HEK293 (cell line): ENCODE results near the gene NAPA.
A peak's percentile ranks its signal among the peaks of the same experiment; 100 is the strongest.

Experiments used
- GFI1B ChIP-seq: fragments of 450-650 bp; formaldehyde crosslinking; IDR thresholded peaks from 2 replicates; pipeline ENCODE4 v1.5.1; 2016; ENCODE audit warnings: missing biosample characterization, missing genetic modification characterization
- GLI4 ChIP-seq: fragments of 450-650 bp; formaldehyde crosslinking; IDR thresholded peaks from 2 replicates; pipeline ENCODE4 v1.5.1; 2016; ENCODE audit warnings: missing biosample characterization, missing genetic modification characterization
- RBAK ChIP-seq: fragments of 450-650 bp; formaldehyde crosslinking; IDR thresholded peaks from 2 replicates; pipeline ENCODE4 v1.5.1; 2016; ENCODE audit warnings: missing biosample characterization, missing genetic modification characterization
- SCRT1 ChIP-seq: fragments of 450-650 bp; formaldehyde crosslinking; IDR thresholded peaks from 2 replicates; pipeline ENCODE4 v1.5.1; 2016; ENCODE audit warnings: missing biosample characterization, missing genetic modification characterization, borderline replicate concordance
- SETDB1 ChIP-seq: IDR thresholded peaks from one replicate; pipeline ENCODE4 v1.6.1; 2017; ENCODE audit warnings: mild to moderate bottlenecking, low read length, moderate library complexity, mixed read lengths; ENCODE audit not compliant: insufficient read length
- WT1 ChIP-seq: fragments of 450-650 bp; formaldehyde crosslinking; IDR thresholded peaks from 2 replicates; pipeline ENCODE4 v1.5.1; 2016; ENCODE audit warnings: missing biosample characterization, missing genetic modification characterization
- YY1 ChIP-seq: fragments of 450-650 bp; formaldehyde crosslinking; IDR thresholded peaks from 2 replicates; pipeline ENCODE4 v1.5.1; 2018; ENCODE audit warnings: missing biosample characterization, missing genetic modification characterization
- YY2 ChIP-seq: fragments of 450-650 bp; formaldehyde crosslinking; IDR thresholded peaks from 2 replicates; pipeline ENCODE4 v1.5.1; 2016; ENCODE audit warnings: missing biosample characterization, missing genetic modification characterization
- ZBTB17 ChIP-seq: fragments of 450-650 bp; formaldehyde crosslinking; IDR thresholded peaks from 2 replicates; pipeline ENCODE4 v1.5.1; 2016; ENCODE audit warnings: missing biosample characterization, missing genetic modification characterization
- ZBTB20 ChIP-seq: fragments of 450-650 bp; formaldehyde crosslinking; IDR thresholded peaks from 2 replicates; pipeline ENCODE4 v1.5.1; 2016; ENCODE audit warnings: missing biosample characterization, missing genetic modification characterization
- ZBTB21 ChIP-seq: fragments of 450-650 bp; formaldehyde crosslinking; IDR thresholded peaks from 2 replicates; pipeline ENCODE4 v1.5.1; 2017; ENCODE audit warnings: missing biosample characterization, missing genetic modification characterization
- ZBTB8A ChIP-seq: fragments of 450-650 bp; formaldehyde crosslinking; IDR thresholded peaks from 2 replicates; pipeline ENCODE4 v1.5.1; 2016; ENCODE audit warnings: missing biosample characterization, missing genetic modification characterization
- ZNF157 ChIP-seq: fragments of 450-650 bp; formaldehyde crosslinking; IDR thresholded peaks from 2 replicates; pipeline ENCODE4 v1.5.1; 2016; ENCODE audit warnings: missing biosample characterization, missing genetic modification characterization
- ZNF221 ChIP-seq: fragments of 450-650 bp; formaldehyde crosslinking; IDR thresholded peaks from 2 replicates; pipeline ENCODE4 v1.5.1; 2017; ENCODE audit warnings: missing biosample characterization, missing genetic modification characterization, borderline replicate concordance
- ZNF426 ChIP-seq: fragments of 450-650 bp; formaldehyde crosslinking; IDR thresholded peaks from 2 replicates; pipeline ENCODE4 v1.5.1; 2017; ENCODE audit warnings: missing biosample characterization, missing genetic modification characterization, mild to moderate bottlenecking, inconsistent platforms, moderate library complexity
- ZNF560 ChIP-seq: fragments of 450-650 bp; formaldehyde crosslinking; IDR thresholded peaks from 2 replicates; pipeline ENCODE4 v1.5.1; 2017; ENCODE audit warnings: missing biosample characterization, missing genetic modification characterization, borderline replicate concordance
- ZNF629 ChIP-seq: fragments of 450-650 bp; formaldehyde crosslinking; IDR thresholded peaks from 2 replicates; pipeline ENCODE4 v1.5.1; 2017; ENCODE audit warnings: missing biosample characterization, missing genetic modification characterization
- ZNF660 ChIP-seq: fragments of 450-650 bp; IDR thresholded peaks from 2 replicates; pipeline ENCODE4 v1.5.1; 2018; ENCODE audit warnings: missing biosample characterization, mild to moderate bottlenecking, missing genetic modification characterization
- ZNF76 ChIP-seq: fragments of 450-650 bp; formaldehyde crosslinking; IDR thresholded peaks from 2 replicates; pipeline ENCODE4; 2016; ENCODE audit warnings: low read depth, missing biosample characterization, missing genetic modification characterization, borderline replicate concordance
- ZNF791 ChIP-seq: fragments of 450-650 bp; formaldehyde crosslinking; IDR thresholded peaks from 2 replicates; pipeline ENCODE4 v1.5.1; 2016; ENCODE audit warnings: missing biosample characterization, missing genetic modification characterization
- ZNF792 ChIP-seq: fragments of 450-650 bp; formaldehyde crosslinking; IDR thresholded peaks from 2 replicates; pipeline ENCODE4 v1.5.1; 2016; ENCODE audit warnings: missing biosample characterization, missing genetic modification characterization
- ZNF837 ChIP-seq: fragments of 450-650 bp; formaldehyde crosslinking; IDR thresholded peaks from 2 replicates; pipeline ENCODE4 v1.5.1; 2016; ENCODE audit warnings: missing biosample characterization, missing genetic modification characterization
- ZNF843 ChIP-seq: fragments of 450-650 bp; formaldehyde crosslinking; IDR thresholded peaks from 2 replicates; pipeline ENCODE4 v1.5.1; 2016; ENCODE audit warnings: missing biosample characterization, missing genetic modification characterization
- TF ChIP-seq, protein P1 (sequence below): fragments of 450-650 bp; formaldehyde crosslinking; IDR thresholded peaks from 2 replicates; pipeline ENCODE4 v1.5.1; 2016; ENCODE audit warnings: missing biosample characterization, missing genetic modification characterization
- TF ChIP-seq, protein P2 (sequence below): fragments of 450-650 bp; formaldehyde crosslinking; IDR thresholded peaks from 2 replicates; pipeline ENCODE4 v1.5.1; 2016; ENCODE audit warnings: missing biosample characterization, missing genetic modification characterization
- TF ChIP-seq, protein P3 (sequence below): fragments of 450-650 bp; formaldehyde crosslinking; IDR thresholded peaks from 2 replicates; pipeline ENCODE4 v1.5.1; 2016; ENCODE audit warnings: missing biosample characterization, missing genetic modification characterization
- TF ChIP-seq, protein P4 (sequence below): fragments of 450-650 bp; formaldehyde crosslinking; IDR thresholded peaks from 2 replicates; pipeline ENCODE4 v1.5.1; 2017; ENCODE audit warnings: missing biosample characterization, missing genetic modification characterization
- TF ChIP-seq, protein P5 (sequence below): sonication (generic); formaldehyde crosslinking; IDR thresholded peaks from 2 replicates; pipeline ENCODE4 v1.8.1; 2022; ENCODE audit warnings: mild to moderate bottlenecking, moderate library complexity, missing genetic modification reagents
- TF ChIP-seq, protein P6 (sequence below): fragments of 450-650 bp; formaldehyde crosslinking; IDR thresholded peaks from 2 replicates; pipeline ENCODE4 v1.5.1; 2017; ENCODE audit warnings: missing biosample characterization, missing genetic modification characterization

The NAPA gene

DNA sequence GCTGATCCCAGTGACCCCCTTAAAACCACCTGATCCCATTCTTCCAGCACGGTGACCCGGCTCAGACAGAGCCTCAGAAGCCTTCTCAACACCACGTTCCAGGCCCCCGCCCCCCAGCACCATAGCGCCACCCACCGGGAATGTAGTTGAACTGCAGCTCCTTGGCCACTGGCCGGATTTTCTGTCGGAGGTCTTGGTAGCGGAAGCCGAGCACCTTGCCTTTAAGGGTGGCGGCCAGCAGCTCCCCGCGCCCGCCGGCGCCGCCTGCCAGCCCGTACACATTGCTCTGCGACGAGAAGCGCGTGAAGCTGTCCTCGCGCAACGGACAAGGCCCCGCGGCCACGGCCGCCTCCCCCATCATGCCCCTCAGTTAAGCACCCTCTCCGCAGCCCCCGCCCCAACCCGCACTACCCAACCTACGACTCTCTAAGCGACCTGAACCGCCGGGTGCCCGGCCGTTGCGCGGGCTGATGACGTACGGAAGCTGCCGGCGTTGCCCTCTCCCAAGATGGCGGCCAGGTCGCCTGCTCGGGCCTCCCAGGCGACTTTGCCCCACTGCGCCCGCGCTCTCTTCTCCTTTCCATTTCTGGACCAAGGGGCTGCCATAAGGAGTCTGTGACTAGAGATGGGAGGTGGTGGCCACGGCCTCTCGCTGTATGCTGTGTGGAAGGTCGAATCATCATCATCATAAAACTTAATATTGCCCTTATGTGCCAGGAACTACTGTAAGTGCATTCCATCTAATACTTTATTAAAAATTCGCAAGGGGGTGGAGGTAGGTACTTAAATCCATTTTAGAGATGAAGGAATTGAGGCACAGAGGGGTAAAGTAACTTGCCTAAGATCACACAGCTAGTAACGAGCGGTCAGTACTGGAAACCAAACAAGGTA lies 30.8 kb downstream of the NAPA start, which contains the start of gene KPTN (continued):
- TF ChIP-seq, protein P1, sequence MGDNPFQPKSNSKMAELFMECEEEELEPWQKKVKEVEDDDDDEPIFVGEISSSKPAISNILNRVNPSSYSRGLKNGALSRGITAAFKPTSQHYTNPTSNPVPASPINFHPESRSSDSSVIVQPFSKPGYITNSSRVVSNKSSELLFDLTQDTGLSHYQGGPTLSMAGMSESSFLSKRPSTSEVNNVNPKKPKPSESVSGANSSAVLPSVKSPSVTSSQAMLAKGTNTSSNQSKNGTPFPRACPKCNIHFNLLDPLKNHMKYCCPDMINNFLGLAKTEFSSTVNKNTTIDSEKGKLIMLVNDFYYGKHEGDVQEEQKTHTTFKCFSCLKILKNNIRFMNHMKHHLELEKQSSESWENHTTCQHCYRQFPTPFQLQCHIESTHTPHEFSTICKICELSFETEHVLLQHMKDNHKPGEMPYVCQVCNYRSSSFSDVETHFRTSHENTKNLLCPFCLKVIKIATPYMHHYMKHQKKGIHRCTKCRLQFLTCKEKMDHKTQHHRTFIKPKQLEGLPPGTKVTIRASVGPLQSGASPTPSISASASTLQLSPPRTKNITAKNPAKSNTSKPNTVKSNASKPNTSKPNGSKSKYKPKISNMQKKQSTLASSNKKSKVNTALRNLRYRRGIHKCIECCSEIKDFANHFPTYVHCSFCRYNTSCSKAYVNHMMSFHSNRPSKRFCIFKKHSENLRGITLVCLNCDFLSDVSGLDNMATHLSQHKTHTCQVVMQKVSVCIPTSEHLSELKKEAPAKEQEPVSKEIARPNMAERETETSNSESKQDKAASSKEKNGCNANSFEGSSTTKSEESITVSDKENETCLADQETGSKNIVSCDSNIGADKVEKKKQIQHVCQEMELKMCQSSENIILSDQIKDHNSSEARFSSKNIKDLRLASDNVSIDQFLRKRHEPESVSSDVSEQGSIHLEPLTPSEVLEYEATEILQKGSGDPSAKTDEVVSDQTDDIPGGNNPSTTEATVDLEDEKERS (tag by site-specific recombination) = peak; percentile 89; the same call in 1 of the 2 replicates
- TF ChIP-seq ZNF660 (peak; percentile 48), GFI1B (0 out of 2 replicates have a peak, but pooled peaks have one; percentile 29), ZBTB8A (tag by site-specific recombination) (peak; percentile 93), ZNF843 (tag by site-specific recombination) (peak; percentile 75), GLI4 (tag by site-specific recombination) (0 out of 2 replicates have a peak, but pooled peaks have one; percentile 24), ZBTB20 (tag by site-specific recombination) (peak; percentile 88), ZNF426 (no peak), ZBTB17 (tag by site-specific recombination) (peak; percentile 99), ZBTB21 (tag by site-specific recombination) (peak; percentile 72), ZNF221 (tag by site-specific recombination) (no peak), SETDB1 (no peak), ZNF629 (tag by site-specific recombination) (peak; percentile 73), SCRT1 (tag by site-specific recombination) (no peak), ZNF837 (no peak), ZNF560 (tag by site-specific recombination) (no peak), YY2 (tag by site-specific recombination) (peak; percentile 98), WT1 (tag by site-specific recombination) (peak; percentile 45; the same call in 1 of the 2 replicates), ZNF792 (tag by site-specific recombination) (no peak), RBAK (no peak), YY1 (tag by site-specific recombination) (peak; percentile 98), ZNF791 (tag by site-specific recombination) (0 out of 2 replicates have a peak, but pooled peaks have one; percentile 2), ZNF157 (0 out of 2 replicates have a peak, but pooled peaks have one; percentile 27), ZNF76 (tag by site-specific recombination) (peak; percentile 96)
- TF ChIP-seq, protein P2, sequence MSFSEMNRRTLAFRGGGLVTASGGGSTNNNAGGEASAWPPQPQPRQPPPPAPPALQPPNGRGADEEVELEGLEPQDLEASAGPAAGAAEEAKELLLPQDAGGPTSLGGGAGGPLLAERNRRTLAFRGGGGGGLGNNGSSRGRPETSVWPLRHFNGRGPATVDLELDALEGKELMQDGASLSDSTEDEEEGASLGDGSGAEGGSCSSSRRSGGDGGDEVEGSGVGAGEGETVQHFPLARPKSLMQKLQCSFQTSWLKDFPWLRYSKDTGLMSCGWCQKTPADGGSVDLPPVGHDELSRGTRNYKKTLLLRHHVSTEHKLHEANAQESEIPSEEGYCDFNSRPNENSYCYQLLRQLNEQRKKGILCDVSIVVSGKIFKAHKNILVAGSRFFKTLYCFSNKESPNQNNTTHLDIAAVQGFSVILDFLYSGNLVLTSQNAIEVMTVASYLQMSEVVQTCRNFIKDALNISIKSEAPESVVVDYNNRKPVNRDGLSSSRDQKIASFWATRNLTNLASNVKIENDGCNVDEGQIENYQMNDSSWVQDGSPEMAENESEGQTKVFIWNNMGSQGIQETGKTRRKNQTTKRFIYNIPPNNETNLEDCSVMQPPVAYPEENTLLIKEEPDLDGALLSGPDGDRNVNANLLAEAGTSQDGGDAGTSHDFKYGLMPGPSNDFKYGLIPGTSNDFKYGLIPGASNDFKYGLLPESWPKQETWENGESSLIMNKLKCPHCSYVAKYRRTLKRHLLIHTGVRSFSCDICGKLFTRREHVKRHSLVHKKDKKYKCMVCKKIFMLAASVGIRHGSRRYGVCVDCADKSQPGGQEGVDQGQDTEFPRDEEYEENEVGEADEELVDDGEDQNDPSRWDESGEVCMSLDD (tag by site-specific recombination) = peak; percentile 60
- TF ChIP-seq, protein P3, sequence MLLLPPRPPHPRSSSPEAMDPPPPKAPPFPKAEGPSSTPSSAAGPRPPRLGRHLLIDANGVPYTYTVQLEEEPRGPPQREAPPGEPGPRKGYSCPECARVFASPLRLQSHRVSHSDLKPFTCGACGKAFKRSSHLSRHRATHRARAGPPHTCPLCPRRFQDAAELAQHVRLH = peak; percentile 95
- TF ChIP-seq, protein P4, sequence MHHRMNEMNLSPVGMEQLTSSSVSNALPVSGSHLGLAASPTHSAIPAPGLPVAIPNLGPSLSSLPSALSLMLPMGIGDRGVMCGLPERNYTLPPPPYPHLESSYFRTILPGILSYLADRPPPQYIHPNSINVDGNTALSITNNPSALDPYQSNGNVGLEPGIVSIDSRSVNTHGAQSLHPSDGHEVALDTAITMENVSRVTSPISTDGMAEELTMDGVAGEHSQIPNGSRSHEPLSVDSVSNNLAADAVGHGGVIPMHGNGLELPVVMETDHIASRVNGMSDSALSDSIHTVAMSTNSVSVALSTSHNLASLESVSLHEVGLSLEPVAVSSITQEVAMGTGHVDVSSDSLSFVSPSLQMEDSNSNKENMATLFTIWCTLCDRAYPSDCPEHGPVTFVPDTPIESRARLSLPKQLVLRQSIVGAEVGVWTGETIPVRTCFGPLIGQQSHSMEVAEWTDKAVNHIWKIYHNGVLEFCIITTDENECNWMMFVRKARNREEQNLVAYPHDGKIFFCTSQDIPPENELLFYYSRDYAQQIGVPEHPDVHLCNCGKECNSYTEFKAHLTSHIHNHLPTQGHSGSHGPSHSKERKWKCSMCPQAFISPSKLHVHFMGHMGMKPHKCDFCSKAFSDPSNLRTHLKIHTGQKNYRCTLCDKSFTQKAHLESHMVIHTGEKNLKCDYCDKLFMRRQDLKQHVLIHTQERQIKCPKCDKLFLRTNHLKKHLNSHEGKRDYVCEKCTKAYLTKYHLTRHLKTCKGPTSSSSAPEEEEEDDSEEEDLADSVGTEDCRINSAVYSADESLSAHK (tag by site-specific recombination) = peak; percentile 46; the same call in 1 of the 2 replicates
- TF ChIP-seq, protein P5, sequence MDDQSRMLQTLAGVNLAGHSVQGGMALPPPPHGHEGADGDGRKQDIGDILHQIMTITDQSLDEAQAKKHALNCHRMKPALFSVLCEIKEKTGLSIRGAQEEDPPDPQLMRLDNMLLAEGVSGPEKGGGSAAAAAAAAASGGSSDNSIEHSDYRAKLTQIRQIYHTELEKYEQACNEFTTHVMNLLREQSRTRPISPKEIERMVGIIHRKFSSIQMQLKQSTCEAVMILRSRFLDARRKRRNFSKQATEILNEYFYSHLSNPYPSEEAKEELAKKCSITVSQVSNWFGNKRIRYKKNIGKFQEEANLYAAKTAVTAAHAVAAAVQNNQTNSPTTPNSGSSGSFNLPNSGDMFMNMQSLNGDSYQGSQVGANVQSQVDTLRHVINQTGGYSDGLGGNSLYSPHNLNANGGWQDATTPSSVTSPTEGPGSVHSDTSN (CRISPR knock-in tag) = peak; percentile 25
- TF ChIP-seq, protein P6, sequence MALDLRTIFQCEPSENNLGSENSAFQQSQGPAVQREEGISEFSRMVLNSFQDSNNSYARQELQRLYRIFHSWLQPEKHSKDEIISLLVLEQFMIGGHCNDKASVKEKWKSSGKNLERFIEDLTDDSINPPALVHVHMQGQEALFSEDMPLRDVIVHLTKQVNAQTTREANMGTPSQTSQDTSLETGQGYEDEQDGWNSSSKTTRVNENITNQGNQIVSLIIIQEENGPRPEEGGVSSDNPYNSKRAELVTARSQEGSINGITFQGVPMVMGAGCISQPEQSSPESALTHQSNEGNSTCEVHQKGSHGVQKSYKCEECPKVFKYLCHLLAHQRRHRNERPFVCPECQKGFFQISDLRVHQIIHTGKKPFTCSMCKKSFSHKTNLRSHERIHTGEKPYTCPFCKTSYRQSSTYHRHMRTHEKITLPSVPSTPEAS (tag by site-specific recombination) = peak; percentile 57; the same call in 1 of the 2 replicates
